ENCODE measurements around the gene CAPN5. TPM values are rescaled to one million over a fixed set of nuclear protein-coding genes. Genes with fewer than 3 reads are reported as not detected.

The CAPN5 gene
- total and polyA plus RNA-seq, 10 of the 15 experiments (the other 5 are each of a cell fraction or from before 2014, with no cell fraction given) = 0.02 to 0.33 (median 0.07) TPM; not detected in 3

GRCh38 chr11:77091146-77091940 is 24.6 kb downstream of the CAPN5 start (continued):
- TF ChIP-seq FOXK2 (IDR thresholded peaks at IDR 0.05) (no peak), POLR2A (IDR thresholded peaks at IDR 0.05; ENCODE audit: low read depth, low read length) (no peak), SREBF1 (IDR thresholded peaks at IDR 0.05; ENCODE audit: low read length) (no peak), HCFC1 (IDR thresholded peaks at IDR 0.05; ENCODE audit: low read length) (no peak), EP300 (IDR thresholded peaks at IDR 0.05; ENCODE audit: borderline replicate concordance in 1 of 2, control insufficient read depth in 1 of 2, low read depth in 2 of 2, low read length in 2 of 2) (no peak), SP1 (IDR thresholded peaks at IDR 0.05; ENCODE audit: low read depth, low read length) (no peak), ESRRA (IDR thresholded peaks at IDR 0.05; ENCODE audit: low read length) (no peak), RCOR1 (conservative IDR thresholded peaks at IDR 0.05; ENCODE audit: low read depth, low read length) (no peak), BACH1 (IDR thresholded peaks at IDR 0.05; ENCODE audit: borderline replicate concordance) (no peak), CBFB (IDR thresholded peaks at IDR 0.05; ENCODE audit: low read depth) (peak; percentile 54; the same call in 1 of the 2 replicates), ZNF384 (IDR thresholded peaks at IDR 0.05; ENCODE audit: borderline replicate concordance, low read depth, low read length) (peak; percentile 53; the same call in 1 of the 2 replicates), SMARCA5 (IDR thresholded peaks at IDR 0.05) (peak; percentile 89), CTCF (IDR thresholded peaks at IDR 0.05 in 2 of 3, conservative IDR thresholded peaks at IDR 0.05 in 1 of 3; ENCODE audit: control insufficient read depth in 2 of 3, extremely low read depth in 1 of 3, insufficient read depth in 1 of 3, low read depth in 3 of 3, low read length in 3 of 3) (peak; percentile 96 to 98 (median 97)), ZBED1 (IDR thresholded peaks at IDR 0.05; ENCODE audit: borderline replicate concordance) (no peak), POLR2AphosphoS5 (IDR thresholded peaks at IDR 0.05; ENCODE audit: low read length) (no peak), SMC3 (IDR thresholded peaks at IDR 0.05; ENCODE audit: borderline replicate concordance, low read length) (peak; percentile 97), RAD51 (IDR thresholded peaks at IDR 0.05) (no peak), BCLAF1 (IDR thresholded peaks at IDR 0.05) (no peak), POLR2AphosphoS2 (IDR thresholded peaks at IDR 0.05; ENCODE audit: low read depth, low read length) (no peak), CHD4 (IDR thresholded peaks at IDR 0.05) (no peak), MYB (IDR thresholded peaks at IDR 0.05; ENCODE audit: borderline replicate concordance, low read depth, low read length) (no peak)
- TF ChIP-seq, protein P1, sequence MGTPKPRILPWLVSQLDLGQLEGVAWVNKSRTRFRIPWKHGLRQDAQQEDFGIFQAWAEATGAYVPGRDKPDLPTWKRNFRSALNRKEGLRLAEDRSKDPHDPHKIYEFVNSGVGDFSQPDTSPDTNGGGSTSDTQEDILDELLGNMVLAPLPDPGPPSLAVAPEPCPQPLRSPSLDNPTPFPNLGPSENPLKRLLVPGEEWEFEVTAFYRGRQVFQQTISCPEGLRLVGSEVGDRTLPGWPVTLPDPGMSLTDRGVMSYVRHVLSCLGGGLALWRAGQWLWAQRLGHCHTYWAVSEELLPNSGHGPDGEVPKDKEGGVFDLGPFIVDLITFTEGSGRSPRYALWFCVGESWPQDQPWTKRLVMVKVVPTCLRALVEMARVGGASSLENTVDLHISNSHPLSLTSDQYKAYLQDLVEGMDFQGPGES (IDR thresholded peaks at IDR 0.05) = no peak
- TF ChIP-seq, protein P2, sequence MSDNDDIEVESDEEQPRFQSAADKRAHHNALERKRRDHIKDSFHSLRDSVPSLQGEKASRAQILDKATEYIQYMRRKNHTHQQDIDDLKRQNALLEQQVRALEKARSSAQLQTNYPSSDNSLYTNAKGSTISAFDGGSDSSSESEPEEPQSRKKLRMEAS (IDR thresholded peaks at IDR 0.05; ENCODE audit: low read depth, low read length) = no peak
- TF ChIP-seq, protein P3, sequence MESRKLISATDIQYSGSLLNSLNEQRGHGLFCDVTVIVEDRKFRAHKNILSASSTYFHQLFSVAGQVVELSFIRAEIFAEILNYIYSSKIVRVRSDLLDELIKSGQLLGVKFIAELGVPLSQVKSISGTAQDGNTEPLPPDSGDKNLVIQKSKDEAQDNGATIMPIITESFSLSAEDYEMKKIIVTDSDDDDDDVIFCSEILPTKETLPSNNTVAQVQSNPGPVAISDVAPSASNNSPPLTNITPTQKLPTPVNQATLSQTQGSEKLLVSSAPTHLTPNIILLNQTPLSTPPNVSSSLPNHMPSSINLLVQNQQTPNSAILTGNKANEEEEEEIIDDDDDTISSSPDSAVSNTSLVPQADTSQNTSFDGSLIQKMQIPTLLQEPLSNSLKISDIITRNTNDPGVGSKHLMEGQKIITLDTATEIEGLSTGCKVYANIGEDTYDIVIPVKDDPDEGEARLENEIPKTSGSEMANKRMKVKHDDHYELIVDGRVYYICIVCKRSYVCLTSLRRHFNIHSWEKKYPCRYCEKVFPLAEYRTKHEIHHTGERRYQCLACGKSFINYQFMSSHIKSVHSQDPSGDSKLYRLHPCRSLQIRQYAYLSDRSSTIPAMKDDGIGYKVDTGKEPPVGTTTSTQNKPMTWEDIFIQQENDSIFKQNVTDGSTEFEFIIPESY (IDR thresholded peaks at IDR 0.05) = no peak
